SK-N-SH (cell line): Measurements from ENCODE around the gene C9orf72. TPM values are rescaled to one million over a fixed set of nuclear protein-coding genes. Genes with fewer than 3 reads are reported as not detected.

Experiments
- CTCF ChIA-PET: fragments of 300-600, 350-600 bp; formaldehyde crosslinking; extraction: SDS; loops from one replicate; lab custom pipeline; 2021; lab: Yijun Ruan, JAX
- POLR2A ChIA-PET: fragments of 350-600 bp; sonication (Branson Sonifier 250); formaldehyde crosslinking; extraction: SDS; loops from one replicate; lab custom pipeline; 2020; ENCODE audit warnings: antibody characterized with exemption, inconsistent platforms; lab: Yijun Ruan, JAX
- DNase-seq: peaks from one replicate; pipeline ENCODE4 v3.0.0; 2012
- H2AFZ ChIP-seq: fragments of 200-600 bp; sonication (generic); 2 replicates; pipeline ENCODE4 v1.8.1; 2016; ENCODE audit warnings: antibody characterized with exemption, mild to moderate bottlenecking, low read depth
- H3F3A ChIP-seq: fragments of 200-600 bp; sonication (generic); replicated peaks from 2 replicates; pipeline ENCODE3; 2016; ENCODE audit warnings: antibody characterized with exemption, mild to moderate bottlenecking; ENCODE audit not compliant: insufficient read depth
- H3K27ac ChIP-seq, 2 experiments: fragments of 200-500 bp in 1 of 2; fragments of 200-600 bp in 1 of 2; sonication (Bioruptor generic) in 1 of 2; sonication (generic), shearing (Covaris generic) in 1 of 2; 2 replicates each; pipeline versions ENCODE4 v1.5.1 to v1.6.1; 2014 to 2016; ENCODE audit warnings: low read depth in 2 of 2, inconsistent platforms in 1 of 2, low read length in 1 of 2, mild to moderate bottlenecking in 1 of 2, mixed read lengths in 1 of 2
- H3K27me3 ChIP-seq: fragments of 200-600 bp; sonication (generic), shearing (Covaris generic); 2 replicates; pipeline ENCODE4 v1.6.1; 2016; ENCODE audit warnings: mixed run types; ENCODE audit not compliant: insufficient read depth
- H3K36me3 ChIP-seq, 2 experiments: fragments of 200-500 bp in 1 of 2; fragments of 200-600 bp in 1 of 2; sonication (Bioruptor generic) in 1 of 2; sonication (generic) in 1 of 2; replicated peaks in 1 of 2; 2 replicates each; pipeline versions ENCODE3 to v1.5.1; 2014 to 2016; ENCODE audit warnings: low read length in 1 of 2, mild to moderate bottlenecking in 1 of 2; ENCODE audit not compliant: insufficient read depth in 2 of 2, control insufficient read depth in 1 of 2
- H3K4me1 ChIP-seq, 2 experiments: fragments of 200-500 bp in 1 of 2; fragments of 200-600 bp in 1 of 2; sonication (Bioruptor generic) in 1 of 2; sonication (generic), shearing (Covaris generic) in 1 of 2; 2 replicates each; pipeline versions ENCODE4 v1.5.1 to v1.6.1; 2014 to 2016; ENCODE audit warnings: low read depth in 1 of 2, low read length in 1 of 2, mixed run types in 1 of 2; ENCODE audit not compliant: insufficient read depth in 2 of 2, control insufficient read depth in 1 of 2
- H3K4me2 ChIP-seq: fragments of 200-600 bp; sonication (generic), shearing (Covaris generic); 2 replicates; pipeline ENCODE4 v1.6.1; 2017; ENCODE audit warnings: mixed run types
- H3K4me3 ChIP-seq, 2 experiments: fragments of 200-500 bp in 1 of 2; fragments of 200-600 bp in 1 of 2; sonication (Bioruptor generic) in 1 of 2; sonication (generic), shearing (Covaris generic) in 1 of 2; 2 replicates each; pipeline versions ENCODE4 v1.5.1 to v1.8.1; 2014 to 2016; ENCODE audit warnings: low read depth in 2 of 2, inconsistent platforms in 1 of 2, low read length in 1 of 2, mild to moderate bottlenecking in 1 of 2, mixed read lengths in 1 of 2, moderate library complexity in 1 of 2
- H3K79me2 ChIP-seq: fragments of 200-600 bp; sonication (generic); 2 replicates; pipeline ENCODE4 v1.8.1; 2017; ENCODE audit warnings: mild to moderate bottlenecking; ENCODE audit not compliant: insufficient read depth
- H3K9ac ChIP-seq: fragments of 200-600 bp; sonication (generic); 2 replicates; pipeline ENCODE4 v1.6.1; 2017; ENCODE audit warnings: mixed run types
- H3K9me2 ChIP-seq: fragments of 200-600 bp; sonication (generic); 2 replicates; pipeline ENCODE4 v1.6.1; 2017; ENCODE audit warnings: mixed run types
- H3K9me3 ChIP-seq: fragments of 200-600 bp; sonication (generic); 2 replicates; pipeline ENCODE4 v1.6.1; 2017; ENCODE audit warnings: mixed run types, mild to moderate bottlenecking, moderate library complexity
- H4K20me1 ChIP-seq: fragments of 200-600 bp; sonication (generic); 2 replicates; pipeline ENCODE4 v1.6.1; 2017; ENCODE audit warnings: mild to moderate bottlenecking, mixed run types; ENCODE audit not compliant: insufficient read depth
- CHD2 ChIP-seq: fragments of 150-350 bp; IDR thresholded peaks from 2 replicates; pipeline ENCODE4 v1.6.1; 2018; ENCODE audit warnings: low read length; ENCODE audit not compliant: partially characterized antibody
- IRF3 ChIP-seq: fragments of 150-350 bp; IDR thresholded peaks from 2 replicates; pipeline ENCODE4 v1.6.1; 2016; ENCODE audit warnings: mild to moderate bottlenecking, low read depth, low read length
- POLR2AphosphoS5 ChIP-seq: IDR thresholded peaks from 2 replicates; pipeline ENCODE4 v1.6.1; 2012; ENCODE audit warnings: low read depth, low read length
- TAF1 ChIP-seq: IDR thresholded peaks from 2 replicates; pipeline ENCODE4 v1.6.1; 2012; ENCODE audit warnings: low read depth, mild to moderate bottlenecking, low read length, moderate library complexity, borderline replicate concordance
- TCF12 ChIP-seq: IDR thresholded peaks from 2 replicates; pipeline ENCODE4 v1.4.0; 2012
- YY1 ChIP-seq: IDR thresholded peaks from 2 replicates; pipeline ENCODE4 v1.4.0; 2012; ENCODE audit warnings: low read depth, mild to moderate bottlenecking
- WGBS: methylation state at CpG from one replicate; pipeline ENCODE4 v1.1.6; 2017; ENCODE audit warnings: low lambda C conversion rate; 5-methylcytosine and 5-hydroxymethylcytosine counted together
- polyA plus RNA-seq, 3 experiments: library from polyadenylated mRNA; depleted of rRNA; stranded (reverse); fragments of >200 nt; gene quantifications; 2 replicates each; pipeline ENCODE4 v1.2.3, GENCODE V29; 2012
- TF ChIP-seq, protein P1 (sequence below): IDR thresholded peaks from 2 replicates; pipeline ENCODE4 v1.6.1; 2012; ENCODE audit warnings: mild to moderate bottlenecking, low read depth, low read length, moderate library complexity
- TF ChIP-seq, protein P2 (sequence below): fragments of 150-350 bp; IDR thresholded peaks from 2 replicates; pipeline ENCODE4 v1.6.1; 2017; ENCODE audit warnings: antibody characterized with exemption, low read length, low read depth, borderline replicate concordance
- TF ChIP-seq, protein P3 (sequence below): IDR thresholded peaks from 2 replicates; pipeline ENCODE4 v1.4.0; 2012; ENCODE audit warnings: low read depth, borderline replicate concordance

The C9orf72 gene
- polyA plus RNA-seq, 1 of the 3 experiments (the other 2 are of a cell fraction): 4.0 TPM

DNA sequence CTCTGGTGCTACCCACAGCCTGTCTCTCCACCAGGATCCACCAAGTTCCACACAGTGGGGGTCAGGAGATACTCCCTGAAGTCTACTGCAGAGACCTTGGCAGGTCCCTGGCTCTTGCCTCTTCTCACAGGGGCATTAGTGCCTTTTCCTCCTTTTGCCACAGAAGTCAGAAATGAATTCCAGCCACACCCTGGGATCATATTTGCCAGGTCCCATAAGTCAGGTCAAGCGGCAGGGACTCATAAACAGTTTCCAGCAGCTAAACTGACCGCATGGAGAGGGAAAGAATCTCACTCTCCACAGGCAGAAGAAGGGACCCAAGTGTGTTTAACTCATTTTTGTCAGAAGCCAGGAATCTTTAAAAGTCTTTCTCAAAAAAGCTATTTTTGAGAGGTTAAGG lies 62.5 kb downstream of the C9orf72 start:
- no peak for DNase-seq
- peaks cover 0 to 1% of the 10 kb centered on the region in 2 experiments; a peak in 1 of 4 replicates for H3K4me1 ChIP-seq
- ChIA-PET POLR2A (no interaction called here), CTCF (interaction anchor here (0.9 kb wide), 1 partner anchor 19 kb away, joined by 3 read pairs; the partner anchor contains the start of gene MOB3B)
- H3K36me3 ChIP-seq: no peaks in the 10 kb centered on the region
- peaks cover 6% of the 10 kb centered on the region for H3F3A ChIP-seq
- H3K27ac ChIP-seq: no peak overlapping the region
- no peaks in the 10 kb centered on the region for H3K9me2 ChIP-seq
- no peaks in the 10 kb centered on the region for H3K9me3 ChIP-seq
- H3K4me2 ChIP-seq: no peak overlapping the region
- H3K79me2 ChIP-seq: no peaks in the 10 kb centered on the region
- 88% methylated on average over 2 of the region's 2 CpGs for WGBS
- H4K20me1 ChIP-seq: no peaks in the 10 kb centered on the region
- H3K27me3 ChIP-seq: no peaks in the 10 kb centered on the region
- H2AFZ ChIP-seq: no peak overlapping the region
- no peak for TF ChIP-seq IRF3
- TF ChIP-seq, protein P1, sequence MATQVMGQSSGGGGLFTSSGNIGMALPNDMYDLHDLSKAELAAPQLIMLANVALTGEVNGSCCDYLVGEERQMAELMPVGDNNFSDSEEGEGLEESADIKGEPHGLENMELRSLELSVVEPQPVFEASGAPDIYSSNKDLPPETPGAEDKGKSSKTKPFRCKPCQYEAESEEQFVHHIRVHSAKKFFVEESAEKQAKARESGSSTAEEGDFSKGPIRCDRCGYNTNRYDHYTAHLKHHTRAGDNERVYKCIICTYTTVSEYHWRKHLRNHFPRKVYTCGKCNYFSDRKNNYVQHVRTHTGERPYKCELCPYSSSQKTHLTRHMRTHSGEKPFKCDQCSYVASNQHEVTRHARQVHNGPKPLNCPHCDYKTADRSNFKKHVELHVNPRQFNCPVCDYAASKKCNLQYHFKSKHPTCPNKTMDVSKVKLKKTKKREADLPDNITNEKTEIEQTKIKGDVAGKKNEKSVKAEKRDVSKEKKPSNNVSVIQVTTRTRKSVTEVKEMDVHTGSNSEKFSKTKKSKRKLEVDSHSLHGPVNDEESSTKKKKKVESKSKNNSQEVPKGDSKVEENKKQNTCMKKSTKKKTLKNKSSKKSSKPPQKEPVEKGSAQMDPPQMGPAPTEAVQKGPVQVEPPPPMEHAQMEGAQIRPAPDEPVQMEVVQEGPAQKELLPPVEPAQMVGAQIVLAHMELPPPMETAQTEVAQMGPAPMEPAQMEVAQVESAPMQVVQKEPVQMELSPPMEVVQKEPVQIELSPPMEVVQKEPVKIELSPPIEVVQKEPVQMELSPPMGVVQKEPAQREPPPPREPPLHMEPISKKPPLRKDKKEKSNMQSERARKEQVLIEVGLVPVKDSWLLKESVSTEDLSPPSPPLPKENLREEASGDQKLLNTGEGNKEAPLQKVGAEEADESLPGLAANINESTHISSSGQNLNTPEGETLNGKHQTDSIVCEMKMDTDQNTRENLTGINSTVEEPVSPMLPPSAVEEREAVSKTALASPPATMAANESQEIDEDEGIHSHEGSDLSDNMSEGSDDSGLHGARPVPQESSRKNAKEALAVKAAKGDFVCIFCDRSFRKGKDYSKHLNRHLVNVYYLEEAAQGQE: no peak
- TF ChIP-seq CHD2: no peak
- no peak for TF ChIP-seq POLR2AphosphoS5
- no peak for TF ChIP-seq YY1
- TF ChIP-seq, protein P2, sequence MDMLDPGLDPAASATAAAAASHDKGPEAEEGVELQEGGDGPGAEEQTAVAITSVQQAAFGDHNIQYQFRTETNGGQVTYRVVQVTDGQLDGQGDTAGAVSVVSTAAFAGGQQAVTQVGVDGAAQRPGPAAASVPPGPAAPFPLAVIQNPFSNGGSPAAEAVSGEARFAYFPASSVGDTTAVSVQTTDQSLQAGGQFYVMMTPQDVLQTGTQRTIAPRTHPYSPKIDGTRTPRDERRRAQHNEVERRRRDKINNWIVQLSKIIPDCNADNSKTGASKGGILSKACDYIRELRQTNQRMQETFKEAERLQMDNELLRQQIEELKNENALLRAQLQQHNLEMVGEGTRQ: no peak
- TF ChIP-seq TCF12: no peak
- no peak for TF ChIP-seq TAF1
- TF ChIP-seq, protein P3, sequence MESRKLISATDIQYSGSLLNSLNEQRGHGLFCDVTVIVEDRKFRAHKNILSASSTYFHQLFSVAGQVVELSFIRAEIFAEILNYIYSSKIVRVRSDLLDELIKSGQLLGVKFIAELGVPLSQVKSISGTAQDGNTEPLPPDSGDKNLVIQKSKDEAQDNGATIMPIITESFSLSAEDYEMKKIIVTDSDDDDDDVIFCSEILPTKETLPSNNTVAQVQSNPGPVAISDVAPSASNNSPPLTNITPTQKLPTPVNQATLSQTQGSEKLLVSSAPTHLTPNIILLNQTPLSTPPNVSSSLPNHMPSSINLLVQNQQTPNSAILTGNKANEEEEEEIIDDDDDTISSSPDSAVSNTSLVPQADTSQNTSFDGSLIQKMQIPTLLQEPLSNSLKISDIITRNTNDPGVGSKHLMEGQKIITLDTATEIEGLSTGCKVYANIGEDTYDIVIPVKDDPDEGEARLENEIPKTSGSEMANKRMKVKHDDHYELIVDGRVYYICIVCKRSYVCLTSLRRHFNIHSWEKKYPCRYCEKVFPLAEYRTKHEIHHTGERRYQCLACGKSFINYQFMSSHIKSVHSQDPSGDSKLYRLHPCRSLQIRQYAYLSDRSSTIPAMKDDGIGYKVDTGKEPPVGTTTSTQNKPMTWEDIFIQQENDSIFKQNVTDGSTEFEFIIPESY: no peak
- TF ChIP-seq, all 33 proteins: peak for 0
- Histone ChIP-seq H3K9ac (no peak overlapping the region), H3K4me3 (no peak overlapping the region)
